T-helper 2 cell treated with Interferon-gamma antibody and Interleukin-4, amounts not matched to agents 5 μg/mL and 100 μg/mL, for 36 hours (primary cell): Measurements from ENCODE around the gene ZNF335.
"Not testable (repeated sequence)": the region's sequence is repeated elsewhere in the genome, so short reads cannot be mapped to it uniquely, and the experiment has no call there.

ENCODE experiments used
- DNase-seq: peaks from one replicate; pipeline ENCODE4 v3.0.0; 2021; ENCODE audit warnings: low spot score
- H3K27ac Mint-ChIP-seq: one replicate; pipeline ENCODE4 v1.8.0; 2021; ENCODE audit warnings: mild to moderate bottlenecking, mixed read lengths
- H3K27me3 Mint-ChIP-seq: one replicate; pipeline ENCODE4 v1.8.0; 2021; ENCODE audit warnings: low read depth, mixed read lengths
- H3K36me3 Mint-ChIP-seq: one replicate; pipeline ENCODE4 v1.8.0; 2021; ENCODE audit warnings: low read depth, mixed read lengths
- H3K4me1 Mint-ChIP-seq: one replicate; pipeline ENCODE4 v1.8.0; 2021; ENCODE audit warnings: low read depth, mixed read lengths
- H3K4me3 Mint-ChIP-seq: one replicate; pipeline ENCODE4 v1.8.0; 2022; ENCODE audit warnings: mild to moderate bottlenecking, moderate library complexity, mixed read lengths
- H3K9me3 Mint-ChIP-seq: one replicate; pipeline ENCODE4 v1.8.0; 2021; ENCODE audit warnings: mixed read lengths

The ZNF335 gene

GRCh38 chr20:45902199-45902701 is 69.8 kb downstream of the ZNF335 start:
- no peaks in the 10 kb centered on the region for H3K9me3 Mint-ChIP-seq
- H3K27ac Mint-ChIP-seq = no peak overlapping the region
- no peak for DNase-seq

GRCh38 chr20:45901332-45901731 is 70.7 kb downstream of the ZNF335 start:
- not testable (repeated sequence) for H3K27me3 Mint-ChIP-seq, H3K9me3 Mint-ChIP-seq, H3K4me3 Mint-ChIP-seq, H3K36me3 Mint-ChIP-seq, H3K27ac Mint-ChIP-seq, H3K4me1 Mint-ChIP-seq, DNase-seq

More at GRCh38 chr20:45902199-45902701, 69.8 kb downstream of the ZNF335 start:
- no peak overlapping the region for H3K4me3 Mint-ChIP-seq
- no peaks in the 10 kb centered on the region for H3K36me3 Mint-ChIP-seq
- H3K4me1 Mint-ChIP-seq = no peaks in the 10 kb centered on the region
- H3K27me3 Mint-ChIP-seq = no peaks in the 10 kb centered on the region

- Mint-ChIP-seq H3K4me3 (no peak overlapping the region), H3K27me3 (no peaks in the 10 kb centered on the region), H3K4me1 (no peaks in the 10 kb centered on the region), H3K9me3 (no peaks in the 10 kb centered on the region), H3K27ac (no peak overlapping the region), H3K36me3 (no peaks in the 10 kb centered on the region)
- no peak for DNase-seq
Measured at GRCh38 chr20:45899046-45899835, 72.8 kb downstream of the ZNF335 start.
